Stimulated activated CD4-positive, alpha-beta T cell treated with anti-CD3 and anti-CD28 coated beads, Interleukin-12 subunit alpha, Interleukin-12 subunit beta, amount 100 ng/mL, for 48 hours (primary cell): ENCODE data around the gene SPN.
"Not testable (repeated sequence)": the region's sequence is repeated elsewhere in the genome, so short reads cannot be mapped to it uniquely, and the experiment has no call there.

Source experiments
- DNase-seq, 3 donors: peaks; one replicate each; pipeline ENCODE4 v3.0.0-alpha.2; 2020; ENCODE audit warnings: low read depth in 2 of 3, low spot score in 1 of 3

SPN gene

GRCh38 chr16:29645694-29646187 lies 17.3 kb upstream of the SPN start:
- no peak for DNase-seq

- DNase-seq = no peak
Measured at GRCh38 chr16:29646947-29647346, 16.1 kb upstream of the SPN start.

GRCh38 chr16:29649588-29650494 lies 13.2 kb upstream of the SPN start:
- DNase-seq = no peak

- DNase-seq = no peak
Measured at GRCh38 chr16:29650771-29651170, 12.3 kb upstream of the SPN start.

- no peak for DNase-seq
Measured at GRCh38 chr16:29651774-29652349, 11.2 kb upstream of the SPN start.

GRCh38 chr16:29653471-29653870 lies 9.6 kb upstream of the SPN start:
- DNase-seq = no peak

GRCh38 chr16:29653890-29654289 lies 9.2 kb upstream of the SPN start:
- DNase-seq = not testable (repeated sequence)

GRCh38 chr16:29656688-29657523 lies 6.1 kb upstream of the SPN start:
- no peak for DNase-seq

- DNase-seq = no peak
Measured at GRCh38 chr16:29658705-29659104, 4.3 kb upstream of the SPN start.

GRCh38 chr16:29662000-29662728 lies 883 bp upstream of the SPN start:
- DNase-seq = no peak

- DNase-seq = no peak
Measured at GRCh38 chr16:29662729-29663015, 375 bp upstream of the SPN start.

- DNase-seq = no peak
Measured at GRCh38 chr16:29663807-29664090, 702 bp downstream of the SPN start.

GRCh38 chr16:29664091-29664921 lies 1.3 kb downstream of the SPN start:
- no peak for DNase-seq

- DNase-seq = no peak
Measured at GRCh38 chr16:29665294-29666077, 2.4 kb downstream of the SPN start.

- not testable (repeated sequence) for DNase-seq
Measured at GRCh38 chr16:29667322-29667610, 4.2 kb downstream of the SPN start.

- no peak for DNase-seq
Measured at GRCh38 chr16:29667755-29668154, 4.7 kb downstream of the SPN start.

- no peak for DNase-seq
Measured at GRCh38 chr16:29668267-29668666, 5.2 kb downstream of the SPN start.

- no peak for DNase-seq
Measured at GRCh38 chr16:29673501-29673900, 10.5 kb downstream of the SPN start.

GRCh38 chr16:29674188-29674587 lies 11.1 kb downstream of the SPN start:
- DNase-seq = no peak
